GM12878 (cell line): ENCODE results near the gene COL23A1. TPM values are rescaled to one million over a fixed set of nuclear protein-coding genes. Genes with fewer than 3 reads are reported as not detected.

Experiments used
- ATAC-seq: fragments of 200-7000 bp; cut with Tn5 transposase; 3 replicates; pipeline ENCODE4 v1.9.1; 2020; ENCODE audit warnings: mild to moderate bottlenecking, moderate library complexity
- BruUV-seq: library from RNA; stranded (reverse); fragments of 400-500 nt; replicated peaks from 2 replicates; lab custom pipeline; 2021; lab: Mats Ljungman, UMichigan
- CTCF ChIA-PET: fragments of 300-600 bp; sonication (Branson Sonifier 250); formaldehyde crosslinking; extraction: SDS; loops from one replicate; lab custom pipeline; 2021; ENCODE audit warnings: inconsistent platforms; lab: Yijun Ruan, JAX
- POLR2A ChIA-PET: fragments of 350-600 bp; formaldehyde crosslinking; extraction: SDS; loops from one replicate; lab custom pipeline; 2021; ENCODE audit warnings: inconsistent platforms; lab: Charles Lee
- RAD21 ChIA-PET: fragments of 300-600 bp; sonication (Branson Sonifier 250); formaldehyde crosslinking; loops from one replicate; lab custom pipeline; 2023; ENCODE audit warnings: antibody characterized with exemption; ENCODE audit not compliant: unreplicated experiment; lab: Charles Lee
- SMC1A ChIA-PET: fragments of 300-600 bp; sonication (Branson Sonifier 250); formaldehyde crosslinking; loops from one replicate; lab custom pipeline; 2023; ENCODE audit not compliant: unreplicated experiment, uncharacterized antibody; lab: Charles Lee
- DNase-seq: peaks from one replicate; pipeline ENCODE4 v3.0.0-alpha.2; 2011; ENCODE audit warnings: low read depth, low spot score
- FAIRE-seq: peaks from 3 replicates; lab custom pipeline; 2011; peaks lifted over from hg19 to GRCh38; lab: Jason Lieb, UNC
- H2AFZ ChIP-seq: 2 replicates; pipeline ENCODE4 v1.6.0; 2011; ENCODE audit warnings: low read depth, low read length, control low read depth; ENCODE audit not compliant: control insufficient read depth
- H3K27ac ChIP-seq: 2 replicates; pipeline ENCODE4 v1.5.1; 2011; ENCODE audit warnings: control low read depth; ENCODE audit not compliant: control insufficient read depth, insufficient read depth
- H3K27me3 ChIP-seq, 2 experiments: replicated peaks in 1 of 2; 2 replicates each; pipeline versions ENCODE4 v1.6.0 to v1.6.1; 2011; ENCODE audit warnings: low read length in 1 of 2; ENCODE audit not compliant: control insufficient read depth in 2 of 2, insufficient read depth in 2 of 2
- H3K36me3 ChIP-seq, 2 experiments: 2 replicates each; pipeline ENCODE4 v1.5.1; 2011; ENCODE audit warnings: low read length in 1 of 2; ENCODE audit not compliant: control insufficient read depth in 2 of 2, insufficient read depth in 2 of 2
- H3K4me1 ChIP-seq: 2 replicates; pipeline ENCODE4 v1.6.1; 2011; ENCODE audit warnings: mild to moderate bottlenecking, low read length, moderate library complexity, mixed read lengths; ENCODE audit not compliant: control insufficient read depth, insufficient read depth
- H3K4me2 ChIP-seq: 2 replicates; pipeline ENCODE4 v1.6.0; 2011; ENCODE audit warnings: control low read depth; ENCODE audit not compliant: control insufficient read depth, insufficient read depth
- H3K4me3 ChIP-seq: fragments of 200-600 bp; sonication (generic); 2 replicates; pipeline ENCODE4 v1.5.1; 2016
- H3K79me2 ChIP-seq: 2 replicates; pipeline ENCODE4 v1.6.0; 2011; ENCODE audit warnings: low read length; ENCODE audit not compliant: control insufficient read depth, insufficient read depth
- H3K9ac ChIP-seq: 2 replicates; pipeline ENCODE4 v1.8.0; 2011; ENCODE audit warnings: low read length, control low read depth, mixed read lengths; ENCODE audit not compliant: control insufficient read depth, insufficient read depth
- H3K9me3 ChIP-seq: replicated peaks from 3 replicates; pipeline ENCODE4 v1.5.1; 2011; ENCODE audit warnings: mild to moderate bottlenecking, low read length; ENCODE audit not compliant: control insufficient read depth, insufficient read depth
- H4K20me1 ChIP-seq: 2 replicates; pipeline ENCODE4 v1.6.0; 2011; ENCODE audit not compliant: control insufficient read depth, insufficient read depth
- CHD4 ChIP-seq: fragments of 200-600 bp; sonication (generic); IDR thresholded peaks from 2 replicates; pipeline ENCODE4 v1.6.1; 2016; ENCODE audit warnings: mild to moderate bottlenecking
- CREB1 ChIP-seq: IDR thresholded peaks from 2 replicates; pipeline ENCODE4 v1.6.1; 2012; ENCODE audit warnings: low read depth, mild to moderate bottlenecking, inconsistent platforms
- CTCF ChIP-seq, 3 experiments: IDR thresholded peaks in 2 of 3; conservative IDR thresholded peaks in 1 of 3; 2 replicates each; pipeline ENCODE4 v1.5.1; 2011; ENCODE audit warnings: low read depth in 3 of 3, low read length in 3 of 3, mild to moderate bottlenecking in 3 of 3, control low read depth in 2 of 3, moderate library complexity in 2 of 3, inconsistent platforms in 1 of 3, mixed read lengths in 1 of 3; ENCODE audit not compliant: control insufficient read depth in 2 of 3, insufficient read depth in 1 of 3; ENCODE audit errors: extremely low read depth in 1 of 3
- E4F1 ChIP-seq: fragments of 450-650 bp; IDR thresholded peaks from 2 replicates; pipeline ENCODE4 v1.6.1; 2018; ENCODE audit warnings: borderline replicate concordance, mild to moderate bottlenecking; ENCODE audit not compliant: partially characterized antibody
- EED ChIP-seq: sonication (generic); IDR thresholded peaks from 2 replicates; pipeline ENCODE4 v1.6.1; 2016; ENCODE audit warnings: antibody characterized with exemption, low read depth
- HCFC1 ChIP-seq: fragments of 150-350 bp; IDR thresholded peaks from 2 replicates; pipeline ENCODE4 v1.6.1; 2014; ENCODE audit warnings: low read length
- LARP7 ChIP-seq: fragments of 450-650 bp; IDR thresholded peaks from 2 replicates; pipeline ENCODE4 v1.6.1; 2017; ENCODE audit warnings: mild to moderate bottlenecking
- MTA2 ChIP-seq: fragments of 450-650 bp; IDR thresholded peaks from 2 replicates; pipeline ENCODE4 v1.6.1; 2016; ENCODE audit warnings: low read depth, mild to moderate bottlenecking, moderate library complexity
- MTA3 ChIP-seq: IDR thresholded peaks from 2 replicates; pipeline ENCODE4 v1.6.1; 2012; ENCODE audit warnings: low read length, inconsistent platforms, borderline replicate concordance
- MXI1 ChIP-seq: fragments of 150-350 bp; IDR thresholded peaks from 2 replicates; pipeline ENCODE4 v1.6.1; 2011; ENCODE audit warnings: low read depth, mild to moderate bottlenecking, inconsistent platforms, low read length, improper control_type of control experiment
- PBX3 ChIP-seq: IDR thresholded peaks from 2 replicates; pipeline ENCODE4 v1.6.1; 2011; ENCODE audit warnings: mild to moderate bottlenecking, low read depth, low read length, moderate library complexity; ENCODE audit not compliant: insufficient replicate concordance
- POLR2AphosphoS2 ChIP-seq: IDR thresholded peaks from 2 replicates; pipeline ENCODE4 v1.6.1; 2011; ENCODE audit warnings: low read depth, mild to moderate bottlenecking, low read length, improper control_type of control experiment, moderate library complexity
- WRNIP1 ChIP-seq: IDR thresholded peaks from 2 replicates; pipeline ENCODE4 v1.6.1; 2011; ENCODE audit warnings: low read depth, low read length, improper control_type of control experiment, borderline replicate concordance
- ZBED1 ChIP-seq: IDR thresholded peaks from 2 replicates; pipeline ENCODE4 v1.6.1; 2016; ENCODE audit warnings: borderline replicate concordance
- ZBTB4 ChIP-seq: fragments of 450-650 bp; formaldehyde crosslinking; IDR thresholded peaks from 2 replicates; pipeline ENCODE4 v1.4.0; 2022; ENCODE audit warnings: mild to moderate bottlenecking, moderate library complexity
- ZNF274 ChIP-seq: IDR thresholded peaks from one replicate; pipeline ENCODE4 v1.8.0; 2011; ENCODE audit not compliant: insufficient read length, insufficient read depth
- WGBS: methylation state at CpG from one replicate; pipeline ENCODE4 v1.1.6; 2016; ENCODE audit warnings: low lambda C conversion rate; ENCODE audit not compliant: insufficient replicate concordance, insufficient coverage; ENCODE audit errors: missing lambda C conversion rate; 5-methylcytosine and 5-hydroxymethylcytosine counted together
- in situ Hi-C: fragments of 300-500 bp; cut with MboI; formaldehyde crosslinking; loops from 9 replicates; pipeline ENCODE4 v1.14.3; 2018; ENCODE audit warnings: mixed read lengths
- intact Hi-C: fragments of 100-400 bp; cut with micrococcal nuclease; formaldehyde crosslinking; loops from one replicate; pipeline ENCODE4 v1.14.2; 2022; ENCODE audit not compliant: unreplicated experiment
- polyA plus RNA-seq, 11 experiments: library from polyadenylated mRNA; depleted of rRNA in 4 of 11; unstranded in 6 of 11; stranded (reverse) in 5 of 11; fragments of >200 nt; fragmentation: Nextera tagmentation in 4 of 11; fragmentation: Illumina TruSeq in 1 of 11; extraction: Ambion mirVana in 4 of 11; extraction: Trizol in 1 of 11; gene quantifications; 1 replicate in 1 of 11; 2 replicates in 10 of 11; pipeline versions ENCODE4 v1.2.1 to v1.2.3, GENCODE V29; 2011 to 2016; ENCODE audit warnings: inconsistent platforms in 2 of 11, missing spikeins in 2 of 11, low read depth in 1 of 11
- total RNA-seq, 4 experiments: library from RNA; depleted of rRNA in 3 of 4; stranded (reverse); fragments of >200 nt in 3 of 4; fragmentation: Illumina TruSeq in 1 of 4; extraction: Trizol in 1 of 4; gene quantifications; 2 replicates each; pipeline versions ENCODE4 v1.2.1 to v1.2.3, GENCODE V29; 2013 to 2021

Gene COL23A1
- total and polyA plus RNA-seq, 10 of the 15 experiments (the other 5 are each of a cell fraction or from before 2014, with no cell fraction given), result 0.03 to 0.83 (median 0.09) TPM; not detected in 5

- Histone ChIP-seq H3K27me3 (no peaks in the 10 kb centered on the region), H3K36me3 (peaks cover 61 to 64% of the 10 kb centered on the region in 2 experiments), H3K27ac (no peak overlapping the region), H3K4me2 (no peak overlapping the region), H2AFZ (no peak overlapping the region), H3K4me1 (peaks cover 15% of the 10 kb centered on the region), H4K20me1 (peaks cover 22% of the 10 kb centered on the region), H3K9ac (no peak overlapping the region), H3K4me3 (no peak overlapping the region), H3K79me2 (peaks cover 43% of the 10 kb centered on the region), H3K9me3 (no peaks in the 10 kb centered on the region)
- POLR2A ChIA-PET, result interaction anchor here (2.0 kb wide), 1 partner anchor 22 kb away, joined by 4 read pairs; the partner anchor contains the start of gene PHYKPL
- SMC1A ChIA-PET, result no interaction called here
- CTCF ChIA-PET, result no interaction called here
- 66% methylated on average over 5 of the region's 5 CpGs for WGBS
- RAD21 ChIA-PET, result no interaction called here
- in situ Hi-C loops, result no loop called here
- intact Hi-C loops, result no loop called here
- DNase-seq (no peak), FAIRE-seq (no peak), ATAC-seq (no peak)
- TSS peak; percentile 20 for BruUV-seq
- TF ChIP-seq MTA3, result no peak
- TF ChIP-seq ZBED1, result no peak
- TF ChIP-seq CHD4, result no peak
- no peak for TF ChIP-seq MXI1
- no peak for TF ChIP-seq ZBTB4
- no peak for TF ChIP-seq POLR2AphosphoS2
- no peak for TF ChIP-seq CREB1
- TF ChIP-seq PBX3, result no peak
- TF ChIP-seq E4F1, result no peak
- TF ChIP-seq LARP7, result no peak
- TF ChIP-seq EED, result no peak
- no peak for TF ChIP-seq MTA2
- TF ChIP-seq WRNIP1, result no peak
- TF ChIP-seq CTCF (IDR thresholded peaks at IDR 0.05 in 2 of 3, conservative IDR thresholded peaks at IDR 0.05 in 1 of 3; ENCODE audit: control insufficient read depth in 2 of 3, extremely low read depth in 1 of 3, insufficient read depth in 1 of 3, low read depth in 3 of 3, low read length in 3 of 3), result no peak
- no peak for TF ChIP-seq ZNF274
- no peak for TF ChIP-seq HCFC1
These were observed 379.5 kb downstream of the COL23A1 start for GRCh38 chr5:178210686-178211085.
